T-cell (primary cell): Measurements from ENCODE around the gene PPM1N. TPM values are rescaled to one million over a fixed set of nuclear protein-coding genes. Genes with fewer than 3 reads are reported as not detected.

Source experiments
- ATAC-seq, 4 experiments: fragments of 200-7000 bp in 3 of 4; fragments of 150-1000 bp in 1 of 4; cut with Tn5 transposase; replicated peaks in 1 of 4; 1 replicate in 3 of 4; 2 replicates in 1 of 4; pipeline ENCODE4 v1.10.0; 2021; ENCODE audit warnings: moderate library complexity in 3 of 4, mild to moderate bottlenecking in 2 of 4, moderate number of reproducible peaks in 1 of 4
- CTCF ChIA-PET, 2 donors: fragments of 300-600 bp; sonication (Branson Sonifier 250); formaldehyde crosslinking; loops; one replicate each; lab custom pipeline; 2022; ENCODE audit warnings: antibody characterized with exemption in 2 of 2; lab: Charles Lee
- POLR2A ChIA-PET, 2 donors: fragments of 300-600 bp; sonication (Branson Sonifier 250); formaldehyde crosslinking; loops; one replicate each; lab custom pipeline; 2022; ENCODE audit warnings: antibody characterized with exemption in 2 of 2; lab: Charles Lee
- DNase-seq, 35 experiments: peaks; one replicate each; pipeline versions ENCODE4 v3.0.0 to v3.0.0-alpha.2; 2013 to 2023
- H3K27ac ChIP-seq: one replicate; pipeline ENCODE4 v1.5.1; 2013; ENCODE audit warnings: low read length
- H3K27me3 ChIP-seq, 2 experiments: replicated peaks in 1 of 2; 1 replicate in 1 of 2; 2 replicates in 1 of 2; pipeline versions ENCODE4 v1.6.1 to v1.7.0; 2013; ENCODE audit warnings: low read length in 1 of 2, mixed read lengths in 1 of 2; ENCODE audit not compliant: control insufficient read depth in 2 of 2, insufficient read depth in 2 of 2; ENCODE audit errors: extremely low read depth in 1 of 2
- H3K36me3 ChIP-seq, 2 donors: 1 replicate in 1 of 2; 2 replicates in 1 of 2; pipeline versions ENCODE4 v1.6.1 to v1.7.0; 2013; ENCODE audit warnings: low read length in 1 of 2; ENCODE audit not compliant: control insufficient read depth in 2 of 2, insufficient read depth in 1 of 2; ENCODE audit errors: extremely low read depth in 1 of 2
- H3K4me1 ChIP-seq, 2 experiments: 1 replicate in 1 of 2; 2 replicates in 1 of 2; pipeline versions ENCODE4 v1.6.1 to v1.7.0; 2013; ENCODE audit warnings: low read length in 2 of 2, mixed read lengths in 1 of 2; ENCODE audit not compliant: insufficient read depth in 2 of 2, control insufficient read depth in 1 of 2; ENCODE audit errors: extremely low read depth in 1 of 2
- H3K4me3 ChIP-seq, 2 donors: 1 replicate in 1 of 2; 2 replicates in 1 of 2; pipeline versions ENCODE4 v1.5.1 to v1.7.0; 2013; ENCODE audit warnings: mild to moderate bottlenecking in 2 of 2, low read length in 1 of 2, moderate library complexity in 1 of 2; ENCODE audit not compliant: control insufficient read depth in 1 of 2; ENCODE audit errors: extremely low read depth in 1 of 2
- H3K9me3 ChIP-seq: 2 replicates; pipeline ENCODE4 v1.7.0; 2013
- H3K27ac Mint-ChIP-seq, 2 donors: one replicate each; pipeline ENCODE4 v1.8.0; 2020 to 2021; ENCODE audit warnings: mild to moderate bottlenecking in 2 of 2, mixed read lengths in 2 of 2
- H3K27me3 Mint-ChIP-seq, 2 donors: one replicate each; pipeline ENCODE4 v1.8.0; 2021 to 2022; ENCODE audit warnings: mixed read lengths in 2 of 2
- H3K36me3 Mint-ChIP-seq: one replicate; pipeline ENCODE4 v1.8.0; 2021; ENCODE audit warnings: mixed read lengths
- H3K4me1 Mint-ChIP-seq, 3 donors: one replicate each; pipeline ENCODE4 v1.8.0; 2020 to 2022; ENCODE audit warnings: mixed read lengths in 3 of 3, mild to moderate bottlenecking in 1 of 3
- H3K4me3 Mint-ChIP-seq, 3 donors: one replicate each; pipeline ENCODE4 v1.8.0; 2020 to 2022; ENCODE audit warnings: mild to moderate bottlenecking in 3 of 3, mixed read lengths in 3 of 3, moderate library complexity in 3 of 3
- H3K9me3 Mint-ChIP-seq, 3 donors: one replicate each; pipeline ENCODE4 v1.8.0; 2020 to 2022; ENCODE audit warnings: mixed read lengths in 3 of 3
- WGBS: methylation state at CpG from one replicate; pipeline ENCODE4 v1.1.5; 2013; ENCODE audit warnings: missing lambda C conversion rate; ENCODE audit not compliant: insufficient coverage; 5-methylcytosine and 5-hydroxymethylcytosine counted together
- total RNA-seq, 35 experiments: library from RNA in 6 of 35; stranded (reverse) in 6 of 35; fragments of 120-200 nt in 1 of 35; gene quantifications; one replicate each; pipeline versions ENCODE4 v1.2.1 to v1.2.4 and lab custom pipeline; 2013 to 2026

The PPM1N gene
- total RNA-seq, 5 donors from 2014 or later (not counting 1 experiment from before 2014, with no cell fraction given), result 5.6 to 14.6 (median 10.0) TPM

DNA sequence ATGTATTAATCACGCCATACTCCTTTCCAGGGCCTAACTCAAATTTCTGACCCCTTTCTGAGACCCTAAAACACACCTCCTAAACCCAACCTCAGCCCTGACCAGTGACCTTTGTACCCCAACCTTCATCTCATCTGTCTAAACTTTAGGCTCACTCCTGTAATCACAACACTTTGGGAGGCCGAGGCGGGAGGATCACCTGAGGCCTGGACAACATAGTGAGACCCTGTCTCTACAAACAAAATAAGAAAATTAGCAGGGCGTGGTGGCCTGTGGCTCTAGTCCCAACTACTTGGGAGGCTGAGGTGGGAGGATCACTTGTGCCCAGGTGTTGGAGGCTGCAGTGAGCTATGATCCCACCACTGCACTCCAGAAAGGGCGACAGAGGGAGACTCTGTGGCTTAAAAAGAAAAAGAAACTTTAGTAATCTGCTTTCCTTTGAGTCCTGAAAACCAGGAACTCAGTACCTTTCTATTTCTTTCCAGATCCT lies 6.1 kb upstream of the PPM1N start:
- Mint-ChIP-seq H3K27ac (no peak overlapping the region), H3K9me3 (no peaks in the 10 kb centered on the region), H3K4me3 (no peak overlapping the region), H3K27me3 (peaks cover 13 to 18% of the 10 kb centered on the region in 2 donors), H3K4me1 (peaks cover 16 to 24% (median 22%) of the 10 kb centered on the region in 3 donors), H3K36me3 (no peaks in the 10 kb centered on the region)
- H3K9me3 ChIP-seq, result no peaks in the 10 kb centered on the region
- DNase-seq (no peak), ATAC-seq (no peak)
- 100% methylated on average over 1 of the region's 5 CpGs for WGBS
- ChIA-PET CTCF (no interaction called here), POLR2A (interaction anchor here in 1 of 2 donors (0.5 kb wide), 1 partner anchor 35 kb away, joined by 4 read pairs; no protein-coding TSS in a partner anchor)
- peaks cover 12 to 50% of the 10 kb centered on the region in 2 experiments for H3K27me3 ChIP-seq
- no peak overlapping the region for H3K27ac ChIP-seq
- H3K36me3 ChIP-seq, result no peaks in the 10 kb centered on the region
- peaks cover 11 to 24% of the 10 kb centered on the region in 2 experiments for H3K4me1 ChIP-seq
- H3K4me3 ChIP-seq, result no peak overlapping the region

GRCh38 chr19:45492627-45493470 lies 5.4 kb upstream of the PPM1N start:
- Histone ChIP-seq H3K27me3 (peaks cover 12 to 50% of the 10 kb centered on the region in 2 experiments), H3K4me3 (peak overlapping the region in 1 of 2 donors; percentile 32), H3K9me3 (no peaks in the 10 kb centered on the region), H3K27ac (no peak overlapping the region), H3K36me3 (no peaks in the 10 kb centered on the region), H3K4me1 (peaks cover 14 to 30% of the 10 kb centered on the region in 2 experiments)
- no peaks in the 10 kb centered on the region for H3K9me3 Mint-ChIP-seq
- H3K27ac Mint-ChIP-seq, result no peak overlapping the region
- ChIA-PET POLR2A (no interaction called here), CTCF (no interaction called here)
- peaks cover 21 to 31% (median 28%) of the 10 kb centered on the region in 3 donors for H3K4me1 Mint-ChIP-seq
- H3K4me3 Mint-ChIP-seq, result no peak overlapping the region
- ATAC-seq (no peak), DNase-seq (no peak)
- peaks cover 13 to 18% of the 10 kb centered on the region in 2 donors for H3K27me3 Mint-ChIP-seq
- no peaks in the 10 kb centered on the region for H3K36me3 Mint-ChIP-seq
- no CpG with 5 or more reads among the region's 32 CpGs for WGBS

GRCh38 chr19:45494261-45494916 lies 3.9 kb upstream of the PPM1N start:
- WGBS, result 96% methylated on average over 24 of the region's 39 CpGs
- Histone ChIP-seq H3K27ac (no peak overlapping the region), H3K4me3 (no peak overlapping the region), H3K27me3 (peaks cover 12 to 36% of the 10 kb centered on the region in 2 experiments), H3K4me1 (peaks cover 16 to 46% of the 10 kb centered on the region in 2 experiments), H3K9me3 (no peaks in the 10 kb centered on the region), H3K36me3 (no peaks in the 10 kb centered on the region)
- Mint-ChIP-seq H3K9me3 (no peaks in the 10 kb centered on the region), H3K4me3 (no peak overlapping the region), H3K4me1 (peaks cover 30 to 40% (median 37%) of the 10 kb centered on the region in 3 donors), H3K27ac (peak overlapping the region in 1 of 2 donors; percentile 84), H3K36me3 (no peaks in the 10 kb centered on the region), H3K27me3 (peaks cover 13 to 17% of the 10 kb centered on the region in 2 donors)
- DNase-seq, result no peak
- no peak for ATAC-seq
- ChIA-PET POLR2A (interaction anchor here in 1 of 2 donors (0.5 kb wide), 1 partner anchor 109 kb away, joined by 3 read pairs; no protein-coding TSS in a partner anchor), CTCF (interaction anchor here (0.6 to 3.2 kb wide), 6 partner anchors 9 to 149 kb away, joined by 3 to 17 read pairs (median 6); partner anchors contain the start of gene ERCC1 (in 1 of the 2))

DNA sequence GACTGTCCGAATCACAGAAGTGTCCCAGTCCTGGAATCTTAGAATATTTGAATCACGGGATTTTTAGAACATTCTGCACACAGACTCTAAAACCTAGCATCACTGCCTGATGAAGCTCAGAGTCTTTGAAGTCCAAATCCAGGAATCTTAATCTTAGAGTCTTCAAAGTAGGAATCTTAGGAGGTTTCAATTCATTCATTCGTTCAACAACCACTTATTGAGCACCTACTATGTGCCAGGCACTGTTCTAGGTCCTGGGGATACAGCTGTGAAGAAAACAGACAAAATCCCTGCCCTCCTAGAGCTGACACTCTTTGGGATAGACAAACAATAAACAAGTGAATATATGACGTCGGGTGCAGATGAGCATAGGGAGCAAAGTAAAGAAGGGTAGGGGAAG lies 3.1 kb upstream of the PPM1N start:
- peaks cover 16 to 51% of the 10 kb centered on the region in 2 experiments for H3K4me1 ChIP-seq
- H3K36me3 ChIP-seq, result no peaks in the 10 kb centered on the region
- H3K9me3 ChIP-seq, result no peaks in the 10 kb centered on the region
- H3K27me3 ChIP-seq, result peaks cover 12 to 36% of the 10 kb centered on the region in 2 experiments
- ATAC-seq, result no peak
- H3K4me3 Mint-ChIP-seq, result peak overlapping the region; percentile 38 to 91 (median 74)
- H3K36me3 Mint-ChIP-seq, result no peaks in the 10 kb centered on the region
- H3K27ac ChIP-seq, result no peak overlapping the region
- no peaks in the 10 kb centered on the region for H3K9me3 Mint-ChIP-seq
- H3K27me3 Mint-ChIP-seq, result peaks cover 13 to 17% of the 10 kb centered on the region in 2 donors
- H3K4me1 Mint-ChIP-seq, result peaks cover 34 to 44% (median 41%) of the 10 kb centered on the region in 3 donors
- WGBS, result 89% methylated on average over 3 of the region's 5 CpGs
- ChIA-PET CTCF (interaction anchor here (0.8 to 3.2 kb wide), 7 partner anchors 10 to 148 kb away, joined by 3 to 17 read pairs (median 8); partner anchors contain the start of gene ERCC1 (in 1 of the 2)), POLR2A (no interaction called here)
- no peak overlapping the region for H3K4me3 ChIP-seq
- DNase-seq, result no peak
- H3K27ac Mint-ChIP-seq, result peak overlapping the region in 1 of 2 donors; percentile 37

- ATAC-seq (peak; percentile 25 to 35 (median 30)), DNase-seq (peak in 15 of 35 experiments; percentile 28 to 63 (median 44))
- ChIA-PET POLR2A (interaction anchor here (0.5 to 0.6 kb wide), 2 partner anchors 9 to 86 kb away, joined by 3 to 4 read pairs; no protein-coding TSS in a partner anchor), CTCF (interaction anchor here in 1 of 2 donors (0.5 to 3.2 kb wide), 5 partner anchors 11 to 311 kb away, joined by 3 to 17 read pairs (median 8); no protein-coding TSS in a partner anchor)
- no peaks in the 10 kb centered on the region for H3K36me3 ChIP-seq
- WGBS, result under 1% methylated on average over 50 of the region's 54 CpGs
- peaks cover 12 to 33% of the 10 kb centered on the region in 2 experiments for H3K27me3 ChIP-seq
- H3K36me3 Mint-ChIP-seq, result peaks cover 5% of the 10 kb centered on the region
- peak overlapping the region; percentile 60 to 84 for H3K4me3 ChIP-seq
- no peaks in the 10 kb centered on the region for H3K9me3 ChIP-seq
- no peak overlapping the region for H3K27ac ChIP-seq
- peaks cover 13 to 17% of the 10 kb centered on the region in 2 donors for H3K27me3 Mint-ChIP-seq
- no peaks in the 10 kb centered on the region for H3K9me3 Mint-ChIP-seq
- H3K4me1 Mint-ChIP-seq, result peaks cover 35 to 47% (median 44%) of the 10 kb centered on the region in 3 donors
- peaks cover 16 to 51% of the 10 kb centered on the region in 2 experiments for H3K4me1 ChIP-seq
- H3K4me3 Mint-ChIP-seq, result peak overlapping the region; percentile 60 to 91 (median 74)
- H3K27ac Mint-ChIP-seq, result no peak overlapping the region
These were observed 1.8 kb upstream of the PPM1N start for GRCh38 chr19:45496349-45496953.
